Upper lobe of left lung (tissue), 4 donors: Measurements from ENCODE around the gene FRY.

ENCODE experiments used
- EP300 ChIP-seq, 4 donors: sonication (generic); formaldehyde crosslinking; IDR thresholded peaks; one replicate each; pipeline ENCODE4 v1.5.1; 2017; ENCODE audit warnings: antibody characterized with exemption in 4 of 4, control low read depth in 2 of 4
- POLR2A ChIP-seq, 4 donors: fragments of 450-650 bp; IDR thresholded peaks; one replicate each; pipeline ENCODE4 v1.5.1; 2016 to 2017; ENCODE audit warnings: antibody characterized with exemption in 4 of 4, mild to moderate bottlenecking in 2 of 4
- TF ChIP-seq, protein P1 (sequence below), 6 experiments: fragments of 450-650 bp in 4 of 6; fragments of 200-600 bp in 2 of 6; sonication (generic) in 2 of 6; IDR thresholded peaks; one replicate each; pipeline ENCODE4 v1.5.1; 2016 to 2019; ENCODE audit warnings: antibody characterized with exemption in 6 of 6

DNA sequence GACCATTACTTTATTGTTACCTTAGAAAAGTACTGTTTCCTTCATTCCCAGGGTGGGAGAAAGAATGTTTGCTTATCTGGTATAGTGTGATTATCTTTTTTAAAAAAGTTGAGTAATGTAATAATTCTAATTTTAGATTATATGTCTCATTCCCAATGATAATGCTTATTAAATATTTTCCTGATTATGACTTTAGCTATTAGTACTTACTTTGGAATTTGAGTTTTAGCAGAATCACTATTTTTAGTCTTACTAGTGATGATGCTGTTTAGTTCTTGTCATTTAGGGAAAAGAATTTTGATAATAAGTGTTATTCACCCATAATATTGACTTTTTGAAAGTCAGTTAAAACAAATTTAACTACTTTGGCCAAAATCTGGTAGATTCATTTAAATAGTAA is 95.2 kb downstream of the FRY start:
- TF ChIP-seq, protein P1, sequence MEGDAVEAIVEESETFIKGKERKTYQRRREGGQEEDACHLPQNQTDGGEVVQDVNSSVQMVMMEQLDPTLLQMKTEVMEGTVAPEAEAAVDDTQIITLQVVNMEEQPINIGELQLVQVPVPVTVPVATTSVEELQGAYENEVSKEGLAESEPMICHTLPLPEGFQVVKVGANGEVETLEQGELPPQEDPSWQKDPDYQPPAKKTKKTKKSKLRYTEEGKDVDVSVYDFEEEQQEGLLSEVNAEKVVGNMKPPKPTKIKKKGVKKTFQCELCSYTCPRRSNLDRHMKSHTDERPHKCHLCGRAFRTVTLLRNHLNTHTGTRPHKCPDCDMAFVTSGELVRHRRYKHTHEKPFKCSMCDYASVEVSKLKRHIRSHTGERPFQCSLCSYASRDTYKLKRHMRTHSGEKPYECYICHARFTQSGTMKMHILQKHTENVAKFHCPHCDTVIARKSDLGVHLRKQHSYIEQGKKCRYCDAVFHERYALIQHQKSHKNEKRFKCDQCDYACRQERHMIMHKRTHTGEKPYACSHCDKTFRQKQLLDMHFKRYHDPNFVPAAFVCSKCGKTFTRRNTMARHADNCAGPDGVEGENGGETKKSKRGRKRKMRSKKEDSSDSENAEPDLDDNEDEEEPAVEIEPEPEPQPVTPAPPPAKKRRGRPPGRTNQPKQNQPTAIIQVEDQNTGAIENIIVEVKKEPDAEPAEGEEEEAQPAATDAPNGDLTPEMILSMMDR (IDR thresholded peaks at IDR 0.05): no peak
- no peak for TF ChIP-seq POLR2A (IDR thresholded peaks at IDR 0.05)
- TF ChIP-seq EP300 (IDR thresholded peaks at IDR 0.05): no peak
